Muscle of back (tissue), 13 donors: Measurements from ENCODE around the gene PIGN. TPM values are rescaled to one million over a fixed set of nuclear protein-coding genes. Genes with fewer than 3 reads are reported as not detected.
A peak's percentile ranks its signal among the peaks of the same experiment; 100 is the strongest.

Experiments used
- DNase-seq, 3 donors: peaks; one replicate each; pipeline versions ENCODE4 v3.0.0 to v3.0.0-alpha.2; 2013
- long read RNA-seq, 9 donors: transcript quantifications; one replicate each; lab custom pipeline, GENCODE V29; 2026
- polyA plus RNA-seq, 10 donors: library from polyadenylated mRNA; unstranded; fragments of 120-200 nt; gene quantifications; one replicate each; pipeline ENCODE4 v1.2.1, GENCODE V29; 2013; ENCODE audit not compliant: insufficient read length in 10 of 10

The PIGN gene, protein sequence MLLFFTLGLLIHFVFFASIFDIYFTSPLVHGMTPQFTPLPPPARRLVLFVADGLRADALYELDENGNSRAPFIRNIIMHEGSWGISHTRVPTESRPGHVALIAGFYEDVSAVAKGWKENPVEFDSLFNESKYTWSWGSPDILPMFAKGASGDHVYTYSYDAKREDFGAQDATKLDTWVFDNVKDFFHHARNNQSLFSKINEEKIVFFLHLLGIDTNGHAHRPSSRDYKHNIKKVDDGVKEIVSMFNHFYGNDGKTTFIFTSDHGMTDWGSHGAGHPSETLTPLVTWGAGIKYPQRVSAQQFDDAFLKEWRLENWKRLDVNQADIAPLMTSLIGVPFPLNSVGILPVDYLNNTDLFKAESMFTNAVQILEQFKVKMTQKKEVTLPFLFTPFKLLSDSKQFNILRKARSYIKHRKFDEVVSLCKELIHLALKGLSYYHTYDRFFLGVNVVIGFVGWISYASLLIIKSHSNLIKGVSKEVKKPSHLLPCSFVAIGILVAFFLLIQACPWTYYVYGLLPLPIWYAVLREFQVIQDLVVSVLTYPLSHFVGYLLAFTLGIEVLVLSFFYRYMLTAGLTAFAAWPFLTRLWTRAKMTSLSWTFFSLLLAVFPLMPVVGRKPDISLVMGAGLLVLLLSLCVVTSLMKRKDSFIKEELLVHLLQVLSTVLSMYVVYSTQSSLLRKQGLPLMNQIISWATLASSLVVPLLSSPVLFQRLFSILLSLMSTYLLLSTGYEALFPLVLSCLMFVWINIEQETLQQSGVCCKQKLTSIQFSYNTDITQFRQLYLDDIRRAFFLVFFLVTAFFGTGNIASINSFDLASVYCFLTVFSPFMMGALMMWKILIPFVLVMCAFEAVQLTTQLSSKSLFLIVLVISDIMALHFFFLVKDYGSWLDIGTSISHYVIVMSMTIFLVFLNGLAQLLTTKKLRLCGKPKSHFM
- polyA plus RNA-seq, result 10 to 100 TPM; 13.0 to 23.0 (median 20.1) TPM
- long read RNA-seq, donor 1, full-length matches to known transcripts, result 2 of 2 reads
- long read RNA-seq, donor 1, partial matches to known transcripts, result 0 of 2 reads
- long read RNA-seq, donor 1, other reads (novel, unspliced or antisense), result 0 of 2 reads
- long read RNA-seq, donor 2, full-length matches to known transcripts, result 1 of 1 reads
- long read RNA-seq, donor 2, partial matches to known transcripts, result 0 of 1 reads
- long read RNA-seq, donor 2, other reads (novel, unspliced or antisense), result 0 of 1 reads
- long read RNA-seq, donor 3, result 0 reads
- long read RNA-seq, donor 4, full-length matches to known transcripts, result 1 of 1 reads
- long read RNA-seq, donor 4, partial matches to known transcripts, result 0 of 1 reads
- long read RNA-seq, donor 4, other reads (novel, unspliced or antisense), result 0 of 1 reads
- long read RNA-seq, donor 5, result 0 reads
- long read RNA-seq, donor 6, full-length matches to known transcripts, result 1 of 1 reads
- long read RNA-seq, donor 6, partial matches to known transcripts, result 0 of 1 reads
- long read RNA-seq, donor 6, other reads (novel, unspliced or antisense), result 0 of 1 reads
- long read RNA-seq, donor 7, full-length matches to known transcripts, result 1 of 1 reads
- long read RNA-seq, donor 7, partial matches to known transcripts, result 0 of 1 reads
- long read RNA-seq, donor 7, other reads (novel, unspliced or antisense), result 0 of 1 reads
- long read RNA-seq, donor 8, result 0 reads
- long read RNA-seq, donor 9, result 0 reads

DNA sequence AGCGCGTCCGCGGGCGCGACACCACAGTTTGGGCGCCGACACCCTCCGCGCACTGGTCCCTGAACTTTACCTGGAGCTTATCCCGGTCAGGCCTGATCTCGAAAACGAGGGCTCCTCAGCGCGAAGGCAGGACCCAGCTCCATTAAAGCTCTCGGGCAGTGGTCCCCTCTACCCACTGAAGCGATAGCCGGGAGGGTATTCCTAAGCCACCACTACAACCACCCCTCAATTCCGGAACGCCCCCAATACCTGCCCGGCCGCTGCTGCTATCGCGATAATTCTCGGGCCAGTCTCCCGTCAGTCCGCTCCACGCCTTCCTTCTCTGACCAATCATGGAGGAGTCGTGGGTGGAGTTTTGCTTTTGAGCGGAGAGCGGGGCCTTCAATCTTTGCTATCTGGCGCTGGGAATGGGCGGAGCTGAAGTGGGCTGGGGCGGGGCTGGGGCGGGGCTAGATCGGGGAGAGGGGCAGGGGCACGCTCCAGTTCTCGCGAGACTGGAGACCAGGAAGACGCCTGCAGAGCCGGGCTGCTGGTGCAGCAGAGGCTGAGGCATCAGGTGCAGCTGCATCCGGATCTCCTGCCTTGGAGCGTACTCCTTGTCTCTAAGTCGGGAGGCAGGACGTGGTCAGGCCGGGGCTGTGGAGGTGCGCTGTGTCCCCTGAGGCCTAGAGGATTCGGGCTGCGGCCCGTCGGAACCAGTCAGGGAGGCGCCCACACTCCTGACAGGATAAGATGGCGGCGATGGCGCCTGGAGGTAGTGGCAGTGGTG, at the start of gene PIGN, which contains the start of gene RELCH:
TSS of gene PIGN (minus strand) at position 283 of the 769 bp plus-strand sequence. CDS start 25,703 bp downstream, outside the sequence.
TSS of gene RELCH (plus strand) at position 482 of the 769 bp plus-strand sequence. CDS start at position 733, 251 bp downstream.
- peak; percentile 98 to 99 (median 99) for DNase-seq

DNA sequence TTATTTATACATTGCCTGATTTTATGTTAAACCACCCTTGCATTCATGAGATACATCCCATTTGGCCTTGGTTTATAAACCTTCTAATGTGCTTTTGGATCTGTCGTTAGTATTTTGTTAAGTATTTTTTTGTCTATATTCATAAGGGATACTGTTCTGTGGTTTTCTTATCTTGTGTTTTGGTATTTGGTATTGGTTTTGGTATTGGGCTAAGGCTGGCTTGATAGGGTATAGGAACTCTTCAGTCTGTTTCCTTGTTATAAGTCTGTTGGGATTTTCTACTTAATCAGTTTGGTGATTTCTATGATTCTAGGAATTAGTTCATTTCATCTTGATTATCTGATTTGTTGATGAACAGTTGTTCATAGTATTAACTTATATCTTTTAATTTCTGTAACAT, 49.4 kb upstream of the PIGN start:
- no peak for DNase-seq

DNA sequence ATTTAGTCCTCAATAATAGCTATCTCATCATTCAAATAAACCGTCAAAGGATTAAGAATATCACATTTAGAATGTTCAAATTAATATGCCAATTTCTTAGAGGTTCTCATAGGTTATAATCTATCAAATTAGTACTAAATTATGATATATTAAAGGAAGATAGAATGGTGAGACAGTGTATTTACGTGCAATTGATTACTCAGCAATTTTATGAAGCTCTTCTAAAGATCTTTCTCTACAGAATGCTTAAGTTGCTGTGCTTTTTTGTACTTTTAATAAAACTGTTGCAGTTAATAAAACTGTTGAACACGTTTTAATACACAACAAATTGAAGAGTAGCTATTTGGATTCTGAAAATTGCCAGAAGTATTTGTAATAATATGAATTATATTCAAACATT, 39.2 kb upstream of the PIGN start:
- DNase-seq, result no peak

DNA sequence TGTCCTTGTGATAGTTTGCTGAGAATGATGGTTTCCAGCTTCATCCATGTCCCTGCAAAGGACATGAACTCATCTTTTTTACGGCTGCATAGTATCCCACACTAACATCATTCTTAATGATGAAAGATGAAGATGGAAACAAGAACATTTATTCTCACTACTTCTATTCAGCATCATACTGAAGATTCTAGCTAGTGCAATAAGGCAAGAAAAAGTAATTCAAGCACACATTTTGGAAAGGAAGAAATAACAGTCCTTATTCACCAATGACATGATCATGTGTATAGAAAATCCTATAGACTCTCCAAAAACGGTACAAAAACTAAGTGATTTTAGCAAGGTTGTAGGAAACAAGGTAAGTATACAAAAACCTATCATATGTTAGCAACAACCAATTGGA, 37.4 kb upstream of the PIGN start:
- DNase-seq, result no peak

DNA sequence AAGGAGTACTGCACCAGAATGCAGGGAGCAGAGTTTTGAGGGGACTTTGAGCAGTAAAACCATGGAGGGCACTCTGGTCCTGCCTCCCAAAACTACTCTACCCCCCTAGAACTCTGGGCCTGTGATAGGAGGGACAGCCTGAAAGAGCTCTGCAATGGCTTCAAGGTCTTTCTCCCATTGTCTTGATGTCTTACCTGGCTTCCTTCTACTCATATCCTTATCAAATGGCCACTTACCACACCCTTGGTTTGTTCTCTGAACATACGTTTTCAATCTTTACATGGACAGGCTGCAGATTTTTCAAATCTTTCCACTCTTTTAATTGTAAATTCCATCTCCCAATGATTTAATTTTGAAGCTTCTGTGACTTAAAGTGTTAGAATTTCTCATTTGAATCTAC, 27.9 kb upstream of the PIGN start:
- DNase-seq, result no peak

- no peak for DNase-seq
These were observed 24.5 kb upstream of the PIGN start for GRCh38 chr18:62211325-62211828.

GRCh38 chr18:62210138-62210537, 23.3 kb upstream of the PIGN start:
- no peak for DNase-seq

- no peak for DNase-seq
These were observed 22.2 kb upstream of the PIGN start for GRCh38 chr18:62209046-62209445.

DNA sequence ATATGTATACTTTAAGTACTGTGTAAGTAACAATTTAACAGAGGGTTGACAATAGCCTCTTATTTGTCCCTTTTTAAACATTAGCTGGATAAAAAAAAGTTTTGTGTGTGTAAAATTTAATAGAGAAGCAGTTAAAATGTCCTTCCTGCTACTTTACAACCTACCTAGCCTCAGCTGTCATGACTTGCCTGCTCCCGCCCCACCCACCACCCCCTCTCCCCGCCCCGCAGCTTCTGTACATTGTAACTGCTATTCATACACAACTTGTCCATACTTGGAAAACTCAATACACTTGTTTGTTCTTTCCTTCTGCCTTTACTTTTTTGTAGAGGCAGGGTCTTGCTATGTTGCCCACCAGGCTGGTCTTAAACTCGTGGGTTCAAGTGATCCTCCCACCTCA, 19.7 kb upstream of the PIGN start:
- DNase-seq, result no peak

GRCh38 chr18:62205824-62206223, 19.0 kb upstream of the PIGN start:
- no peak for DNase-seq

DNA sequence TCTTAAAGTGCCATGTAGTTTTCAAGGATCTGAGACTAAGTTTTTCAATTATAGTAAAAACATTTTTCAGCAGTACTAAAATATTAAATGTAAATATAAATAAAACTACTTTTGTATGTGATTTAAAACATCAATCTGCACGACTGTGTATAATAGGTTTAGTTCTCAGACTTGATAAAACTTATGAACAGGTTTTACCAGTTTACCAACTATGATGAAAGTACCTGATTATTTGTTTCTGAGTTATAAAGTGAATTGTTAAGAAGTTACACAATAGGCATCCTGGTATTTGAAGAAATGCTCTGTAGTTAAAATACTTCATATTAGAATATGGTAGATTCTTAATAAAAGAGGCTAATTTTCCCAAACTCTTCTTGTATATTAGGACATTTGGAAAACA, 15.0 kb upstream of the PIGN start:
- DNase-seq, result no peak

DNA sequence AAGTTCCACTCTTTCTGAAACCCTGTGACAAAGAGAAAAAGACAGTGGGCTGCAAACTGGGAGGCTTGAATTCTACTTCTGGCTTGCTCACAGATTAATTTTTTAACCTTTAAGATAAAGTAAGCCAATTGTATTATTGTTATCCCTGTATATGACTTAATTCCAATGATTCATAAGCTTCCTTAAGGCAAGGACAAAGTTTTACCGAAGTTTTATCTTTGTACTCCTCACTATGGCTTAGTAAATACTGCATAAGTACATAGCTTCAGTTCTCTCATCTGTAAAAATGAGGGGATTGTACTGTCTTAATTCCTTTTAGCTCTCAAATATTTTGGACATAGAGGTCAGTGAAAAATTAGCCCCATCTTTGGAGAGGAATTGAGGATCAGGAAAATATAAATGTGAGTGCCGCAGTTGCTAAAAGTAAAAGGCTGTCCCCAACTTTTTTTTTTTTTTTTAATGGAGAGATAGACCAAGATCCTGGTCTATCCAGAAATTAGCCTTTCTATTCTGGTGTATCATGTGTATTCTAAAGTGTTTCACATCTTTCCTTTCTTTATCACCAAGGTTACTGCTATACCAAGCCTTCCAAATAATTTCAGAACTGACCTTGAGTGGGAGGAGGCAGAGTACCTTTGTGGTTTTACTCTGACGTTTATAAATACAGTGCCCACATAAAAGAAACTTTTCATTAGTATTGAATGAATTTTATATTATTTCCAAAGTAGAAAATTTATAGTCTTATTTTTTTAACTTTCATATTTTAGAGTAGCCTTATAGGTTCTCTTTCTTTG, 13.5 kb upstream of the PIGN start:
- no peak for DNase-seq

DNA sequence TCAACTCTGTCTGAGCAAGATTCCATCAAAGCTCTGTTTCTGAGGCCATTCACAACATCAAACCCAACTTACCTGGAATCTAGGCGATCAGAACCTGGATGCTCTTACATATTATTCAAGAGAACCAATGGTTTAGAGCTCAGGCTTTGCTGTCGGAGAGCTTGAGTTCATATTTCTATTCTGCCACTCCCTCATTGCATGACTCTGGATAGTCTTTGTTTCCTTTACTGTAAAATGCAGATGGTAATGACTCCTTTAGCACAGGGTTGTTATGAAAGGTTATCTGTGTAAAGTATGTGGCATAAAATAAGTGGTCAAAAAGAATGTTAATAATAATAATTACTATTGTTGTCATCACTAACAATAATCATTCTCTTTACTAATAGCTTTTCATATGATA, 12.8 kb upstream of the PIGN start:
- DNase-seq, result no peak

DNA sequence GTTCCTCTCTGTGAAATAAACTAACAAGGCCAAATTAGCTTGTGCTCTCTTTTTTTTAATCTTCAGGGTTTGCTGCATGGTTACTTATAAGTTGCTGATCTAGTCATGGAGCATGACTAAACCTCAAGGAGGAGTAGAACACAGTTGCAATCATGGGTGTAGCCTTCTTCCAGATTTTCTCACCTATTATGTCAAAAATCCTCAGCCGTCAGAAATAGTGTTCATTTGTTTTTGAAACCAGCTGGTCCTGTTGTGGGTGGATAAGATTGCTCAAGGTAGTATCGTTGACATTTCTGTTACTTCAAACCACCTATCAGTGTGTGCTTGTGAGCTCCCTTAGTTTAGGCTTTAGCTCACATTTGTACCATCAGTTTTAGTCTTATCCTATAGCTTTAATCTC, 11.4 kb upstream of the PIGN start:
- DNase-seq, result no peak

DNA sequence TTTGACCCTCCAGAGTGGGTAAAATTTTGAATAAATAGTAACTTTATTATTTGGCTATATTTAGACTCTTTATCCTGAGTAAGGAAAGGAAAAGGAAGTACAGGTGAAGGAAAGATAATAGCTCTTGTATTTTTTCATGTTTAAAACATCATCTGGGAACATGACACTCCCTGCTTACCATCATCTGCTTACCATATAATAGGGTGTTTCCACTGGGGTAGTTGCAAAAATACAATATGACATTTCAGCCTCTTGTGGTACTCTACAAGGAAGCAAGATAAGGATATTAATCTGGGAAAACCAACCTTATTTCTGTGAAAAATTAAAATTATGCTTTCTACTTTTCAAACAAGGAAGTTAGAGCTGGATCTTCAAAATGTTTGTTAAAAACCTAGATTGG, 10.1 kb upstream of the PIGN start:
- DNase-seq, result no peak

DNA sequence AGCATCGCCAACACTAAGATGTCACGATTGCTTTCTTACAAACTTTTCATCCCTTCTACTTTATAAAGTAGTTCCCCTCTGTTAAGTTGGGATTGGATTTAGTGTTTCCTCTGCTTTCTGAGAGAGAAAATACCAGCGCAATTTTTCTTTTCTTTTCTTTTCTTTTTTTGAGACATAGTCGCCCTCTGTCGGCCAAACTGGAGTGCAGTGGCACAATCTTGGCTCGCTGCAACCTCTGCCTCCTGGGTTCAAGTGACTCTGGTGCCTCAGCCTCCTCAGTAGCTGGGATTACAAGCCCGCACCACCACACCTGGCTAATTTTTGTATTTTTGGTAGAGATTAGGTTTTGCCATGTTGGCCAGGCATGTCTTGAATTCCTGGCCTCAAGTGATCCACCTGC, 9.2 kb upstream of the PIGN start:
- DNase-seq, result no peak

- no peak for DNase-seq
These were observed 2.4 kb upstream of the PIGN start for GRCh38 chr18:62189208-62189607.

DNA sequence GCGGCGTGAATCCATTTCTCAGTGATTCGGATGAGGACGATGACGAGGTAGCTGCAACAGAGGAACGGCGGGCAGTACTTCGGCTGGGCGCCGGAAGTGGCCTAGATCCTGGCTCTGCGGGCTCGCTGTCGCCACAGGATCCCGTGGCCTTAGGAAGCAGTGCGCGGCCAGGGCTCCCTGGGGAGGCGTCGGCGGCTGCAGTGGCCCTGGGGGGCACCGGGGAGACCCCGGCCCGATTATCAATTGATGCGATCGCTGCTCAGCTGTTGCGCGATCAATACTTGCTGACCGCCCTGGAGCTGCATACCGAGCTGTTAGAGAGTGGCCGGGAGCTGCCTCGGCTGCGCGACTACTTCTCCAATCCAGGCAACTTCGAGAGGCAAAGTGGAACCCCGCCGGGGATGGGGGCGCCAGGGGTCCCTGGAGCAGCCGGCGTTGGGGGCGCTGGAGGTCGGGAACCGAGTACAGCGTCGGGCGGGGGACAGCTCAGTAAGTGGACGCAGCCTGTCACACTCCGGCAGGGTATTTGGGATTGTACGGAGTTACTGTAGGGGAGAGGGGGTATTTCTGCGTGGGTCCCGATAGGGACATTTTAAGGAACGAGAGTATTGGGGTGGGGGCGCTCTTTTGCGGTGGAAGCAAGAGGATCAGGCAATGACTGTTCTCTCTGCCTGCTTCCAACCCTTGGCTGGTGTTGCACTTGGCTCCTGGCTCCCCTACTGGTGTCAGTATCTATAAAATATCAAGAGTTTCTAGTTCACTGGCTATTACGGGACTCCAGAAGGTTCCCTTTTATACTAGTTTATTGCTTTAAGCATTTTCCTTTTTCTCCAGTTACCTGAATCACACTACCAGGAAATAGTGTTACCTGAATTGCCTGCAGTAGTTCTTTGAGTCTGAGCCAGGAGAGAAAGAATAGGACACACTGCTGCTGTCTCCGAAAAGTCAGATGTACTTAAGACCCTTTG, 971 bp upstream of the PIGN start:
- DNase-seq, result peak in 2 of 3 donors; percentile 15 to 46
